Endodermal cell (in vitro differentiated cells): ENCODE results near the gene TYW1. TPM values are rescaled to one million over a fixed set of nuclear protein-coding genes. Genes with fewer than 3 reads are reported as not detected.
"Not testable (repeated sequence)": the region's sequence is repeated elsewhere in the genome, so short reads cannot be mapped to it uniquely, and the experiment has no call there.

Experiments used
- DNase-seq: peaks from one replicate; pipeline ENCODE4 v3.0.0-alpha.2; 2017
- H3K27ac ChIP-seq: 2 replicates; pipeline ENCODE4 v1.5.1; 2013; ENCODE audit warnings: mild to moderate bottlenecking, low read depth, low read length, moderate library complexity
- H3K27me3 ChIP-seq: 2 replicates; pipeline ENCODE4 v1.6.1; 2013; ENCODE audit warnings: mild to moderate bottlenecking, low read length, moderate library complexity; ENCODE audit not compliant: insufficient read depth, control insufficient read depth, poor library complexity, severe bottlenecking
- H3K36me3 ChIP-seq: 2 replicates; pipeline ENCODE4 v1.7.0; 2013; ENCODE audit warnings: mild to moderate bottlenecking, low read length, moderate library complexity; ENCODE audit not compliant: control insufficient read depth, insufficient read depth
- H3K4me1 ChIP-seq: one replicate; pipeline ENCODE4 v1.7.0; 2013; ENCODE audit warnings: low read length; ENCODE audit not compliant: control insufficient read depth, insufficient read depth
- H3K4me3 ChIP-seq: 2 replicates; pipeline ENCODE4 v1.5.1; 2013; ENCODE audit warnings: mild to moderate bottlenecking, low read length, moderate library complexity
- H3K9ac ChIP-seq: 2 replicates; pipeline ENCODE4 v1.6.1; 2013; ENCODE audit warnings: mild to moderate bottlenecking, low read length, moderate library complexity; ENCODE audit not compliant: poor library complexity, severe bottlenecking; ENCODE audit errors: extremely low read depth
- H3K9me3 ChIP-seq: 2 replicates; pipeline ENCODE4 v1.6.1; 2013; ENCODE audit warnings: mild to moderate bottlenecking, low read length, moderate library complexity; ENCODE audit not compliant: control insufficient read depth
- H3K27ac Mint-ChIP-seq: 2 replicates; pipeline ENCODE4 v1.8.0; 2020; ENCODE audit warnings: mixed read lengths
- H3K27me3 Mint-ChIP-seq: 2 replicates; pipeline ENCODE4 v1.8.0; 2021; ENCODE audit warnings: mild to moderate bottlenecking, mixed read lengths; ENCODE audit not compliant: insufficient read depth
- H3K36me3 Mint-ChIP-seq: 2 replicates; pipeline ENCODE4 v1.8.0; 2020; ENCODE audit warnings: low read depth, mixed read lengths
- H3K4me1 Mint-ChIP-seq: 2 replicates; pipeline ENCODE4 v1.8.0; 2020; ENCODE audit warnings: mixed read lengths
- H3K4me3 Mint-ChIP-seq: 2 replicates; pipeline ENCODE4 v1.8.0; 2020; ENCODE audit warnings: mild to moderate bottlenecking, moderate library complexity, mixed read lengths
- H3K9me3 Mint-ChIP-seq: 2 replicates; pipeline ENCODE4 v1.8.0; 2020; ENCODE audit warnings: mild to moderate bottlenecking, mixed read lengths
- CTCF ChIP-seq: fragments of 200-600 bp; sonication (generic); conservative IDR thresholded peaks from 2 replicates; pipeline ENCODE4 v1.5.0; 2021; ENCODE audit warnings: antibody characterized with exemption, mild to moderate bottlenecking
- whole genome bisulfite sequencing, 2 experiments: methylation state at CpG; one replicate each; pipeline versions ENCODE4 v1.1.5 to v1.1.7; 2013; ENCODE audit warnings: missing lambda C conversion rate in 2 of 2, mixed read lengths in 1 of 2; ENCODE audit not compliant: insufficient coverage in 1 of 2, insufficient read length in 1 of 2; 5-methylcytosine and 5-hydroxymethylcytosine counted together
- long read RNA-seq, 4 experiments: library from polyadenylated mRNA in 2 of 4; library from RNA in 1 of 4; library from capped mRNA in 1 of 4; stranded (forward) in 3 of 4; unstranded in 1 of 4; transcript quantifications; one replicate each; pipeline ENCODE4 v2.0.0, GENCODE V29; 2020 to 2021; ENCODE audit warnings: inconsistent platforms in 1 of 4
- polyA plus RNA-seq, 2 experiments: library from polyadenylated mRNA; stranded (reverse); fragments of 50-300 nt; gene quantifications; one replicate each; pipeline ENCODE4 v1.2.3, GENCODE V29; 2013
- total RNA-seq, 2 donors: library from RNA; stranded (reverse); fragmentation: NEBNext Ultra II Directional in 1 of 2; extraction: Animal tissue kit (Norgen Biotek cat#: 25700) in 1 of 2; gene quantifications; 2 replicates in 1 of 2; 3 replicates in 1 of 2; pipeline ENCODE4 v1.2.1, GENCODE V29; 2021

Gene TYW1
- 10 to 100 TPM; 17.8 to 18.7 TPM for total RNA-seq
- 19.4 TPM for polyA plus RNA-seq (2013, experiment 1 of 2)
- 16.5 TPM for polyA plus RNA-seq (2013, experiment 2 of 2)
- long read RNA-seq, experiment 1, partial matches to known transcripts = 2 of 5 reads
- long read RNA-seq, experiment 1, other reads (novel, unspliced or antisense) = 3 of 5 reads
- long read RNA-seq, experiment 2, transcript TYW1-201 (16 exons, 3,348 nt) = major isoform, 29 of 37 reads
- long read RNA-seq, experiment 2, partial matches to known transcripts = 5 of 37 reads
- long read RNA-seq, experiment 2, other reads (novel, unspliced or antisense) = 3 of 37 reads
- long read RNA-seq, experiment 3, transcript TYW1-201 (16 exons, 3,348 nt) = major isoform, 44 of 69 reads
- long read RNA-seq, experiment 3, partial matches to known transcripts = 13 of 69 reads
- long read RNA-seq, experiment 3, other reads (novel, unspliced or antisense) = 12 of 69 reads
- long read RNA-seq, experiment 4, partial matches to known transcripts = 12 of 14 reads
- long read RNA-seq, experiment 4, other reads (novel, unspliced or antisense) = 0 of 14 reads

- Mint-ChIP-seq H3K4me3 (peak within 1 kb of the TSS; percentile 95), H3K27ac (peak within 1 kb of the TSS; percentile 99), H3K36me3 (peaks cover 19% of the 10 kb centered on the region)
- Histone ChIP-seq H3K9ac (peak within 1 kb of the TSS; percentile 86), H3K4me3 (peak within 1 kb of the TSS; percentile 94), H3K36me3 (peaks cover 15% of the 10 kb centered on the region)
- H3K4me1 ChIP-seq, H3K4me1 Mint-ChIP-seq, H3K27me3 Mint-ChIP-seq, H3K9me3 Mint-ChIP-seq, H3K9me3 ChIP-seq, H3K27me3 ChIP-seq, H3K27ac ChIP-seq: not testable (repeated sequence)
- 0% methylated on average over 5 to 43 of the region's 44 CpGs for WGBS, 2 experiments
- DNase-seq = peak; percentile 99
Measured at GRCh38 chr7:66996444-66997191, at the start of gene TYW1. Gene TYW1, plus strand, starts transcription at chr7:66996833. Its CDS starts 146 bp downstream, at chr7:66996979.

DNA sequence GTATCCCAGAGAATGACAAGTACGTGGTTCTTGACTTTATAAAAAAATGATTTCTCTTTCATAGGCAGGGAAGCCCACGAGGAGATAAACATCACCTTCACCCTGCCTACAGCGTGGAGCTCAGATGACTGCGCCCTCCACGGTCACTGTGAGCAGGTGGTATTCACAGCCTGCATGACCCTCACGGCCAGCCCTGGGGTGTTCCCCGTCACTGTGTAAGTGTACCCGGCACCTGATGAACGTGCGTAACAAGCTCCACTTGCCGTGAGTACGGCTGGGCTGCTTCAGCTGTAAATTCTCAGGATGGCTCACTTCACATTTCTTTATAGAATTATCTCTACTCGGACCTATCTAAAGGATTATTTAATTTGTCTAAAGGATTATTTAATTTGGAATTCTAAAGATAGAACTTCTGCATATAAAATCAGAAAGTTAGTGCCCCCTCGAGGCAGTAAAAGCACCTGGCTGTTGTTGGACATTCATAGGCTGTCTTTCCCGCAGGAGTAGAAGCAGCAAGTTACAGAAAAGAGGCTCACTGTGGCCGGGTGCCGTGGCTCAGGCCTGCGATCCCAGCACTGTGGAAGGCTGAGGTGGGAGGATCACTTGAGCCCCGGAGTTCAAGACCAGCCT is 48.0 kb upstream of the TYW1 start:
- H3K36me3 Mint-ChIP-seq = peaks cover 62% of the 10 kb centered on the region
- H3K36me3 ChIP-seq = peaks cover 71% of the 10 kb centered on the region
- H3K9me3 ChIP-seq = no peaks in the 10 kb centered on the region

DNA sequence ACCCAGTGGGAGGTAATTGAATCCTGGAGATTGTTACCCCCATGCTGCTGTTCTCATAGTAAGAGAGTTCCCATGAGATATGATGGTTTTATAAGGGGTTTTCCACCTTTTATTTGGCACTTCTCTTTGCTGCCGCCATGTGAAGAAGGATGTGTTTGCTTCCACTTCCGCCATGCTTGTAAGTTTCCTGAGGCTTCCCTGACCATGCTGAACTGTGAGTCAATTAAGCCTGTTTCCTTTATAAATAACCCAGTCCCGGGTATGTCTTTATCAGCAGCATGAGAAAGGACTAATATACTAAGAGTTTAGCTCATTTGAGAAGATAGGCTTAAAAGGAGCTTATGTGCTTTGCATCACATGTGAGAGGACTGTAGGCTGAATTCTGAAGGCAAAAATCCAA is 46.3 kb upstream of the TYW1 start:
- Histone ChIP-seq H3K9me3 (no peaks in the 10 kb centered on the region), H3K27me3 (no peaks in the 10 kb centered on the region), H3K27ac (no peak overlapping the region), H3K36me3 (peaks cover 69% of the 10 kb centered on the region), H3K4me3 (no peak overlapping the region), H3K9ac (no peak overlapping the region), H3K4me1 (no peaks in the 10 kb centered on the region)
- 98 to 100% methylated on average over 2 to 3 of the region's 3 CpGs for WGBS, 2 experiments
- no peaks in the 10 kb centered on the region for H3K27me3 Mint-ChIP-seq
- H3K4me3 Mint-ChIP-seq = no peak overlapping the region
- H3K9me3 Mint-ChIP-seq = no peaks in the 10 kb centered on the region
- H3K4me1 Mint-ChIP-seq = no peaks in the 10 kb centered on the region
- H3K27ac Mint-ChIP-seq = no peak overlapping the region
- DNase-seq = no peak
- TF ChIP-seq CTCF = no peak
- peaks cover 58% of the 10 kb centered on the region for H3K36me3 Mint-ChIP-seq

More for the DNA sequence above, 48.0 kb upstream of the TYW1 start:
- H3K27me3 Mint-ChIP-seq = no peaks in the 10 kb centered on the region
- H3K4me3 Mint-ChIP-seq = no peak overlapping the region
- 96 to 97% methylated on average over 14 to 19 of the region's 19 CpGs for WGBS, 2 experiments
- Histone ChIP-seq H3K4me1 (no peaks in the 10 kb centered on the region), H3K27ac (no peak overlapping the region), H3K9ac (no peak overlapping the region), H3K4me3 (no peak overlapping the region), H3K27me3 (no peaks in the 10 kb centered on the region)
- no peak for DNase-seq
- H3K9me3 Mint-ChIP-seq = no peaks in the 10 kb centered on the region
- H3K4me1 Mint-ChIP-seq = no peaks in the 10 kb centered on the region
- H3K27ac Mint-ChIP-seq = no peak overlapping the region
- TF ChIP-seq CTCF = no peak
